ENCODE results near the gene LYAR.
A peak's percentile ranks its signal among the peaks of the same experiment; 100 is the strongest.
"Not testable (repeated sequence)": the region's sequence is repeated elsewhere in the genome, so short reads cannot be mapped to it uniquely, and the experiment has no call there.

Gene LYAR

DNA sequence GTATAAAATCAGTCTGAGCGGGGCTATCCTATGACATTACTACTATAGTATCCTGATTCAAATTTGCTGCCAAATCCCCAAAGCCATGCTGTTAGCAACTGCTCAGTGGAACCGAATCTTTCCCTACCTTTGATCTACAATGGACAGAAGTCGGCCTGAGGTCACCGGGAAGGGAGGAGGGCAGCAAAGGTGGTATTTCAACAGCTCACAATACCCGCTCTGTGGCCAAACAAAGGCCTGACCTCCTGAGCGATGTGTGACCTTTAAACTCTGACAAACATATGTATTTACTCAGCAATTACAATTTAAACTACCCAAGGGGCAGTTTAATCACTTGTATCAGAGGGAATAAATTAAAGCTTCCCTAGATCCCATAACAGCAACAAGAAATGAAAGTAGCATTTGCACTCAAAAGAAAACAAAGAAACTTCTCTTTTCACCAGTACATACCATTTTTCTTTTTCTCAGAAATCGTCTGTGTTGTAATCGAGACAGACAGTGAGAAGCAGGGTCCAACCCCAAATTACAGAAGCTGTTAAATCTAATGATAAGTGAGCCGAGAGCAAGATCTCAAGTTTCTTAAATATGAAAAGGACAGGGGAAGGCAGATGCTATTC, 30.4 kb downstream of the LYAR start:
- DNase-seq: no peak

DNA sequence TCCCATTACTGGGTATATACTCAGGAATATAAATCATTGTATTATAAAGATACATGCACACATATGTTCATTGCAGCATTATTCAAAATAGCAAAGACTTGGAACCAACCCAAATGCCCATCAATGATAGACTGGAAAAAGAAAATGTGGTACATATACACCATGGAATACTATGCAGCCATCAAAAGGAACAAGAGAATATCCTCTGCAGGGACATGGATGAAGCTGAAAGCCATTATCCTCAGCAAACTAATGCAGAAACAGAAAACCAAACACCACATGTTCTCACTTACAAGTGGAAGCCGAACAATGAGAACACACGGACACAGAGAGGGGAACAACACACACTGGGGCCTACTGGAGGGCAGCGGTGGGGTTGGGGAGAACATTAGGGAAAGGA, 32.2 kb downstream of the LYAR start:
- not testable (repeated sequence) for DNase-seq

DNA sequence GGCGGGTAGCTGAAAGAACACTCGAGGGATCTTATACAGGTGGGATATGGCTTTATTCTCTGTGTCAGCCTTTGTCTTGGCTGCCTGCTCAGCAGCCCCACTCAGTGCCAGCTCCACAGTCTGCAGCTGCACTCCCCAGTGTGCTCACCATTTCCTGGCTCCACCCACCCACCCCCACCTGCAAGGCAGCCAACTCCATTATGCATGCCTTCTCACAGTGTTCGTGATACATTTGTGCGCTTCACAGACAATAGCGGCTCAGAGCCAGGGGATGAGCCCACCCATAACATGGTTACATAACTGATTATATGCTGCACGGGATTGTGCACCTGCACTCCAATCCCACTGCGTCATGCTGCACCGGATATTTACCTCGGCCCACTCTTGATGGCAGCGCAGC, 33.2 kb downstream of the LYAR start:
- DNase-seq: no peak

DNA sequence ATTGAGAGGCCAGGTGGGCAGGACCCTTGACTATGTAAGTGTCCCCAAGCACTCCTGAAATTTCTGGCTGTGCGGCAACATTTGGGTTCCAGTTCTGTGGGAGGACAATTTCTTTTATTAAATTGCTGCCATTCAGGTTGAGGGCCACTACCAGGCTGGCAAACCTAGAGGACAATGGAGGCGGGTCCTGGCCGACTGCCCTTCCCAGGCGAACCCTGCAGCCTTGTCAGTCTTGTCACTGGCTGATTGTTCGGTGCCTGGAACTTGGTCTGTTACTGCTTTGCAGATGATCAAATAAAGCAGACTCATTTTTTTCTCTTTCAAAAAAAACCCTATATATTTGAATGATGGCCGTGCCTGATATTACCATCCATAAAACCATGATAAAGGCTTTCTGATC, 35.3 kb downstream of the LYAR start:
- no peak for DNase-seq

DNA sequence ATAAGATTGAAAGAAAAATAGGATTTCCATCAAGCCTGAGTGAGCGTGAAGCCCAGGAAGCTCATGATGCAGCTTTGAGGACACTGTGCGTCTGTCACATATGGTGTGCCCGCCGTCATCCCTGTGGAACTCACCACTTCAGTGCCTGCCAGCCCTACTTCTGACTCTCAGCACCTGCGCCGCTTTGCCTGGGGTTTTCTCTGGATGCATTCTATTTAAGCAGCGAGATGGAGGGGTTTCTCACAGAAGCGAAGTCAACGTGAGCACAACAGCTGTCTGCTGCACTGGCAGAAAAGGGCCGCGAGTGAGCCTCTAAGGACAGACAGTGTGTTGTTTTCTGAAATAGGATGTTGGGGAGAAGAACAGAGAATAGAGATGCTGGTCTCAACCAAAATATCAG, 35.8 kb downstream of the LYAR start:
- DNase-seq: no peak

DNA sequence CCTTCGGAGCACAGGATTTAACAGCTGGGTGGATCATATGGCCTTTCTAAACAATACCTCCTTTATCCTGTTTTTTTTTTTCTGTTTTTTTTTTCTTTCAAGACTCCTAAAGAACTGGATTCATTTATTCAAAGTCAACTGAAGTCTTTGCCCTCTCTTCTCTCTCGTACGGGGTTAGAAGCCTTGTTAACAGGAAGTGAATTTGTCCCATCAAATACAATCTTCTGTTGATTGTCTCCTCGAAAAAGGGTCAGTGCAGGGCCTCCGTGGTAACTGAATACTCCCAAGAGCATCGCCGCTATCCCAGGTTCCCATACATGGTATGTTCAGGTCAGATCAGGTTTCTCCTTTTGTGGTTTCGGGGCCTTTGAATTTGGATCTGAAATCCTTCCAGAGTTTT, 40.1 kb downstream of the LYAR start:
- no peak for DNase-seq

DNA sequence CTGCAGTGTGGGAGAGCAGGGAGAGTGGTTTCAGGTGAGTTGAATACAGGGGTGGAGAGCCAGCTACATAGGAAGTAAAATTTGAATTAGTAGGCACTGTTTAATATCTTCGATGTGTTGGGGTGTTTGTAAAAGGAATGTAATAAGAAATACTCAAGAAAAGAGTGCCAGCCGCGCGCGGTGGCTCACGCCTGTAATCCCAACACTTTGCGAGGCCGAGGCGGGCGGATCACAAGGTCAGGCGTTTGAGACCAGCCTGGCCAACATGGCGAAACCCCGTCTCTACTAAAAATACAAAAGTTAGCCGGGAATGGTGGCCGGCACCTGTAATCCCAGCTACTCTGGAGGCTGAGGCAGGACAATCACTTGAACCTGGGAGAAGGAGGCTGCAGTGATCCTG, 40.6 kb downstream of the LYAR start:
- DNase-seq: not testable (repeated sequence)

DNA sequence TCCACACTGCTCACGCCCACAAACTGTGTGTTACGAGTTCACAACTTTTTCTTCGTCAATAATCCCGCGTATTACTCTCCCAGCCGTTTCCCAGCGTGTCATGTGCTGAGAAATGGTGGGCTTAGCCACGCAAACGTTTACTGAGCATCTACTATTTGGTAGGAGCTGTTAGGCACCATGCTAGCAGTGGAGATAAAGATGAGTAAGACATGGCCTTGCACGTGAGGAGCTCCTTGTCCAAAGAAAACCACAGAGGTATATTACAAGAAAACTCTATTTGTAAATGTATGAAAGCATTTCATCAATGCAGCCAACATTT, 41.1 kb downstream of the LYAR start:
- peak; percentile 22 for DNase-seq

DNA sequence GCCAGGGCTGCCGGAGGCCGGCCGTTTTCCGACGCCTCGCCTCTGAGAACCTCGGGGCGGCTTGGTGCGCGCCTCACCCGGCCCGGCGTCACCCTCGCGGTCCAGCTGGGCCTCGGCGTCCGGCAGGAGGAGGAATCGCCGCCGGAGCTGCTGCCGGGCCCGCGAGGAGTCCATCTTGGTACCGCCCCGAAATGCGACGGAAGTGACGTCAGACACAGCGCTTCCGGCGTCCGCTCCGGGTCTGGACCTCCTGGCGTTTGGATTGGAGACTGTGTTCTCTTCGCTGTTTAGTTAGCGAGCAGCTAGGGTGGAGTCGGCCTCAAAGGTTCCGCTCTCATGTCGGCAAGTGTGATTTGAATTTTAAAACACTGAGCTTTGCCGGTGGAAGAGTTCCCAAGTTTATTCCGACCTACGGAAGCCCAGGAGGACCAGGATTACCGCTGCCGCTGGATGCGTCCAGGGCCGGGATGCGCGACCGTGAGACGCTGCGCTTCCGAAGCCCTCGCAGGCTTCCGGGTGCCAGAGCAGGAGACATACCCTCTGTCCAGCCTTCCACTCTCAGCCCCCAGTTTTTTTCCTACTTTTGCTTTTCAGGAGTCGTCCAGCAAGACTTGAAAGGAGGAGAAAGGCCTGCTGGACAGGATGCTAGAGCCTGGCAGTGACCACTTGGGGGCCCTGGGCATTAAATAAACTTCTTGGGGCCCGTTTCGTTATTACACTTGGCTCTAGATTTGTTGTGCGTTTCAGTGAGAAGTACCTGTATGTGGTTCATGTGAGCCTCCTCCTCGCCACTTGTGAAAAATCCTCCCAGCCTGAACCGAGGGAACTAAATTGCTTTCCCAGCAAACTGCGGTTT, 41.7 kb downstream of the LYAR start, which contains the start of gene TMEM128:
TSS of gene TMEM128 (minus strand) at position 195 of the 856 bp plus-strand sequence. CDS start at position 174, 21 bp downstream.
- DNase-seq: peak; percentile 94

DNA sequence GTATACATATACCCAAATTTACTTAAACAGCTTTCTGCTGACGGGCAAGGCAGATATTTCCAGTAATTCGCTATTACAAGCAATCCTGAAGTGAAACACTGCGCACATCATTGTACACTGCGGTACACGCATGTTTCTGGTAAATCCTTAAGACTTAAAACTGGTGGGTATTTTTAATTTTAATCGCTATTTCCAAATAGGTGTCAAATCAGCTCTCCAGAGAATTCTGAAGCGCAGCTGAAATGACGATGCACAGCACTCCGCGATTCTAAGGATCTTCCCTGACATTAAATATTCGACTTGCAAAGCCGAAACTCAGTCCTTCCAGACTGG, 42.3 kb downstream of the LYAR start:
- DNase-seq: no peak

DNA sequence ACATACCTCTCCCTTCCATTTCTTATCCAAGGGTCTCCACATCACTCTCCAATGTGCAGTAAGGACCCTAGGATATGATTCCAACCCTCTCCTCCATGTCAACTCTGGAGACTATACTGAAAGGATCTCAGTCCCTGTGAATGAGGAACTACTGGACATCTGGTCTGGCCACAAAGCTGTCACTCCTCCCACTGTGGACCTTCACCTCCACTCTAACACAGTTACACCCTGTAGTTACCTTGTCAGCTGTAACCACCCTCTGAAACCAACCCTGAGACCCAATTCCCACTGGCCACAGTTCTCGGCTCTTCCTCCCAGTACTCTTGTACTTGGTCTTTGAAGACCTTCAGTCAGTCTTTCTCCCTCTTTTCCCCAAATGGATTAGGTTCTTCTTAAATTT, 44.8 kb downstream of the LYAR start:
- no peak for DNase-seq

DNA sequence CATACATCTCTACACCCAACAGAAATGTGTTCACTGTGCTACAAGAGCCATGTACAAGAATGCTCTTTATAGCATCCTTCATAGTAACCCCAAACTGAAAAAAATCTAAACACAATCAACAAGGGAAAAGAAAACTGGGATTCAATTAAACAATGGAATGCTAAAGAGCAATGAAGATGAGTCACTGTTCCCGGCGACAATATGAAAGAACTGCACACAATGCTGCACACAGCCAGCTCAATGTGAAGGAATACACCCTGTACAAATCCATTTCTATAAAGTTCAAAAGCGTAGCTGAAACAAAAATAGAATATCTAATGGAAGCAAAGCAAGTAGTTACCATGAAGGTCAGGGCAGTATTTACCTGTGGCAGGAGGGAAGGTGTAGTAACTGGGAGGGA, 50.4 kb downstream of the LYAR start:
- not testable (repeated sequence) for DNase-seq

DNA sequence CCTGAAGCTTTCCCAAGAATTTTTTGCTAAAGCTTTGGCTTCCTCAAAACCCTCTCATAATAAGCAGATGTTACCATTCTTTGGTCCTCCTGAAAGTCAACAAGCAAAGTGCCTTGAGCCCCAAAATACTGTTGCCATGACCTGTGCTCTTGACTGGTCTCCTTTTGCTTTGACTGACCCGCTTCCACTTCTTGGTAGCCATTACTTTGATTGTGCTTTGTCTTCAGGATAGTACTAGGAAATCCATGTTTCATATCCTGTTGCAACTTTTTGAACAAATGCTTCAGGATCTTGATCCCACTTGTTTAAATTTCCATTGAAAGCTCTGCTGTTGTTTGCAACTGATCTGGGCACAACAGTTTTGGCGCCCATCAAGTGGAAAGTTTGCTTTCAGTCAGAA, 56.3 kb downstream of the LYAR start:
- no peak for DNase-seq

DNA sequence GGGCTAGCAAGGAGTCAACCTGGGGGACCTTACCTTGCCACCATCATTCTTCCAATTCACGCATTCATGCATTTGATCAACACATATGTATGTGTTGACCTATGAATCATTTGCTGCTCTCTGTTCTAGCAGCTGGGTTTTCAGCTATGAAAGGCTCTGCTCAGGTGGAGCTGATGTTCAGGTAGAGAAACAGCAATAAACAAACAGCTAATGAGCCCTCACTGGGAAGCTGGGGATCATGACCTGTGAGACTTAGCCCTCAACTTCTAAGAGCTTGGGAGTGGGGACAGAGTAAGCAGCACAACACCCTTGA, 61.6 kb downstream of the LYAR start:
- DNase-seq: no peak

DNA sequence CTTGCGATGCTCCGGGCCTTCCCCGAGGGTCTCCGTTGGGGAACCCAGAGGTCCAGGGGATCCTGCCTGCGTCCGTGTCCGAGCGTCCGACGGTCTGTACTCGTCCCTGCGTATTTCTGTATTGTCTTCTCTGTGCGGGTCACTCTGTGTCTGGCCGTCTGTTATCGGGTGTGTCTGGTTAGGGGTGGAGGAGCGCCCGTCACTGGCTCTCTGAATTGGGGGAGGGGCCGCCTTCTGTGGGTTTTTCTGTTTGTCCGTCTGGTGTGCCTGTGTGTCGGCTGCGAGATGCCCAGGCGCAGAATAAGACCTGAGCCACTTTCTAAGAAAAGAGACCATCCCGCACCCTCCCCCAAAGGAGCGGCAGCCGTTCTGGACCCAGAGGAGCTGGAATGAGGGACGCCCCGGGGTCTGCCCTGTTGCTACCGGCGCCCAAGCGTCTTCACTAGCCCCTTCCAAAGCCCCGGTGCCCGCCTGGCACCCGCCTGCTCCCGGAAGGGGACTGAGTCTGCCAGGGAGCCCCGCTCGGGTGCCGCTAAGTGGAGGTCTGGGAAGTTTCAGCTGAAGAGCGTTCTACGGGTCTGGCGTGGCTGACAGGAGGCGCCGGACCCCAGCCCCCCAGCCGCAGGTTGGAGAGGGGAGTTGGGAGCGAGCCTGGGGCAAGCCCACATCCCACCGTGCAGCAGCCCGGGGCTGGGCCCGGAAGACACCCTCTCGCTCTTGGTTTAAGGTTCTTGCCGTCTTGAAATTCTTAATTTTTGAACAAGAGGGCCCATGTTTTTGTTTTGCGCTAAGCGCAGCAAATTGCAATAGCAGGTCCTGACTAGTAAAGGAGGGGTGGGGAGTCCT, 62.2 kb downstream of the LYAR start:
- no peak for DNase-seq

DNA sequence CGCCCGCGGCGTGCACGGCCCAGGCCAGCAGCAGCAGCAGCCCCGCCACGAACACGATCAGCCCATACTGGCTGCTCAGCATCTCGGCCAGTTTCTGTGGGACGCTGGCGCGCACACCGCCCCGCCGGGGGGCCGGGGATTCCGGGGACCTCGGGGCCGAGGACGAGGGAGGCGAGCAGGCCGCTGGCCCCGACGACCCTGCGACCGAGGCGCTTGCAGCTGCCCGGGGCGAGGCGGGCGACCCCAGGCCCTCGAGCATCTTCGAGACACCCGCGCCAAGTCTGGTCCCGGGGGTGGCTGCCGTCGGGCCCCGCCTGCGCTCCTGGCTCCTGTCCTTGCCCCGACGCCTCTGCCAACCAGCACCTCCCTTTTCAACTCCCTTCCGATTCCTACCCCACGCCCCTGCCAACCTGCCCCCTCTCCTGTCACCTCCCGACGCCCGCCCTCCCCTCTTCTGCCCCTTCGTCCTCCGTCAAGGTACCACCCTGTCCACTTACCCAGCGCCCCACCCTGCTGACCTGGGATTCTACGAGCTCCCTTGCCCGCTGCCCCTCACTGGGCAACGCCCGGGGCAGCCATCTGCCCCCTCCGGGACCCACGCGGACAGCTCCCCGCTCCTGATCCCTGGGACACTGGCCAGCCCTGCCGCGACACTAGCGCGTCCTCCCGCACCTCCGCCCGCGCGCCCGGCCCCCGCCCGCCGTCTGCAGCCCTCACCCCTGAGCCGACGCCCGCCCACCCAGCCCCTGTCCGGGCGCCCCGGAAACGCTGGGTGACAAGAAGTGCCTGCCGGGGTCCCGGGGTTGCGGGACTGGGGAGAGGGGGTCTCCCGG, 63.1 kb downstream of the LYAR start, which contains the start of gene OTOP1:
TSS of gene OTOP1 (minus strand) at position 324 of the 833 bp plus-strand sequence. CDS start at position 259, 65 bp downstream.
- no peak for DNase-seq

DNA sequence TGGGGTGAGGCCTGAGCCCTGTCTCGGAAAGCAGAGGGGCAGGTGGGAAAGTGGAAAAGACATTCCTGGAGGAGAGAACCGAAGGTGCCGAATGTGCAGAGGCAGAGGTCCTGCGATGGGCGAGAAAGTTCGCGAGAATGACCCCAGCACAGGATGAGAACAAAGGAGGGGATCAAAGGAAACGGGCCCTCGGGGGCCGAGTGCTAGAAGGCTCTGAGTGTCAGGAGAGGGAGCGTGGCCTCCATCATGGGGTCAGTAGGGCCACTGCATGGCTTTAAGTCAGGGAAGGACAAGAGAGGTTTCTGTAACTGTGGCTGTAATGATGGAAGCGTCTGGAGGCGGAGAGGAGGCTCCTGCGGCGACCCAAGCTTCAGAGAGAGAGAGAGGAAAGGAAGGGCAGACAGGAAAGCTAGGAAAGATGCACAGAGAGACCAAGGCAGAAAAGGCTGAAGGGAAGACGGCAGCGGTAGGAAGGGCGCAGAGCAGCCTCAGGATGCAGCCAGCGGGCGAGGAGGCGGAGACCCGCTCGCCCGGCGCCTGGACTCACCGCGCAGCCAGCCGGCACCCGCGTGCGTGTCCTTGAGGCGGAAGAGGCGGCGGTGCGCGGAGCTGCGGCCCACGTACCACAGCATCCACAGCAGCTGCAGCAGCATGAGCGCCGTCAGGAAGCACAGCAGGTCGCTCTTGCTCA, 63.9 kb downstream of the LYAR start:
- DNase-seq: peak; percentile 6
